Activated CD4-positive, alpha-beta T cell treated with anti-CD3 and anti-CD28 coated beads, Interleukin-2, Interleukin-4, amounts not matched to agents 100 ng/mL and 50 ng/mL, durations not matched to agents 16 hours and 8 hours (primary cell): ENCODE measurements around the gene IYD.
"Not testable (repeated sequence)": the region's sequence is repeated elsewhere in the genome, so short reads cannot be mapped to it uniquely, and the experiment has no call there.

ENCODE experiments used
- DNase-seq: peaks from one replicate; pipeline ENCODE4 v3.0.0-alpha.2; 2020; ENCODE audit warnings: low spot score

IYD gene

GRCh38 chr6:150352321-150353296 is 16.2 kb upstream of the IYD start:
- no peak for DNase-seq

GRCh38 chr6:150353445-150353844 is 15.4 kb upstream of the IYD start:
- no peak for DNase-seq

GRCh38 chr6:150354754-150355571 is 13.8 kb upstream of the IYD start:
- DNase-seq = no peak

GRCh38 chr6:150355932-150356331 is 12.9 kb upstream of the IYD start:
- no peak for DNase-seq

- DNase-seq = no peak
These were observed 6.9 kb upstream of the IYD start for GRCh38 chr6:150361876-150362275.

GRCh38 chr6:150363733-150364132 is 5.1 kb upstream of the IYD start:
- no peak for DNase-seq

GRCh38 chr6:150366118-150366778 is 2.6 kb upstream of the IYD start:
- no peak for DNase-seq

- no peak for DNase-seq
These were observed 596 bp downstream of the IYD start for GRCh38 chr6:150369408-150369807.

- no peak for DNase-seq
These were observed 1.3 kb downstream of the IYD start for GRCh38 chr6:150370112-150370511.

GRCh38 chr6:150371356-150371755 is 2.5 kb downstream of the IYD start:
- no peak for DNase-seq

GRCh38 chr6:150372051-150372450 is 3.2 kb downstream of the IYD start:
- DNase-seq = no peak

GRCh38 chr6:150373260-150373701 is 4.5 kb downstream of the IYD start:
- DNase-seq = no peak

- not testable (repeated sequence) for DNase-seq
These were observed 5.5 kb downstream of the IYD start for GRCh38 chr6:150374346-150374745.

GRCh38 chr6:150377211-150377781 is 8.5 kb downstream of the IYD start:
- no peak for DNase-seq

- DNase-seq = no peak
These were observed 11.4 kb downstream of the IYD start for GRCh38 chr6:150380256-150380655.

GRCh38 chr6:150382171-150382570 is 13.4 kb downstream of the IYD start:
- no peak for DNase-seq

GRCh38 chr6:150391414-150391813 is 22.6 kb downstream of the IYD start:
- no peak for DNase-seq

GRCh38 chr6:150391890-150392289 is 23.1 kb downstream of the IYD start:
- DNase-seq = no peak

- no peak for DNase-seq
These were observed 23.8 kb downstream of the IYD start for GRCh38 chr6:150392452-150393220.

- DNase-seq = no peak
These were observed 25.5 kb downstream of the IYD start for GRCh38 chr6:150394053-150394898.
